B cell (primary cell): ENCODE measurements around the gene DOK7.

Experiments
- EZH2 ChIP-seq: IDR thresholded peaks from 2 replicates; pipeline ENCODE4 v1.6.1; 2012; ENCODE audit warnings: borderline replicate concordance, low read depth, mild to moderate bottlenecking, moderate library complexity, low read length; ENCODE audit not compliant: insufficient read depth, poor library complexity, severe bottlenecking
- TF ChIP-seq, protein P1 (sequence below): fragments of 200-600 bp; IDR thresholded peaks from one replicate; pipeline ENCODE4 v1.8.0; 2022; ENCODE audit warnings: antibody characterized with exemption, mild to moderate bottlenecking

DNA sequence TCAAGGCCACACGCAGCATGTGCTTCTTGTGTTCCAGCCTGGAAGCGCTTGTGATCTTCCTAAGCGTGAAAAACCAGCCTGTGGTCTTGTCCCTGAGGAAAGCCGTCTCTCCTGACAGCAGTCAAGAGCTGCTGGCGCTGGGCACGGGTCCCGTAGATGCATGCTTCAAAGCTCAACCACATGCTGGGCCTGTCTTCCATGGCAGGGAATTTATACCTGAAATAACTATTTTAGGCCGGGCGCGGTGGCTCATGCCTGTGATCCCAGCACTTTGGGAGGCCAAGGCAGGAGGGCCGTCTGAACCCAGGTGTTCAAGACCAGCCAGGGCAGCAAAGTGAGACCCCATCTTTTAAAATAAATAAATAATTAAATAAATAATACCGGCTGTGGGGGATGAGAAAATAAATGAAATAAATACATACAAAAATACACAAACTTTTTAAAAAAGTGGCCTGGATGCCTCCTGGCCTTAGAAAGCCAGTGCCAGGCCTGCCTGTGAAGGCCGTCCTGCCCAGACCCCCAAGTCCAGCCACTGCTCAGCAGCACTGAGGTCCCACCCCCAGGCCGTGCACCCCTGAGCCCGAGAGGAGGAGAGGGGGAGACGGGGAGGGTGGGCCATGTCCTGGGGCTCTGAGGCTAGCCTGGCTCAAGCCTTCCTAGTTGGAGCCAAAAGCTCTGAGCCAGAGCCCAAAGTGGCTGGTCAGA is 58.7 kb downstream of the DOK7 start:
- TF ChIP-seq, protein P1, sequence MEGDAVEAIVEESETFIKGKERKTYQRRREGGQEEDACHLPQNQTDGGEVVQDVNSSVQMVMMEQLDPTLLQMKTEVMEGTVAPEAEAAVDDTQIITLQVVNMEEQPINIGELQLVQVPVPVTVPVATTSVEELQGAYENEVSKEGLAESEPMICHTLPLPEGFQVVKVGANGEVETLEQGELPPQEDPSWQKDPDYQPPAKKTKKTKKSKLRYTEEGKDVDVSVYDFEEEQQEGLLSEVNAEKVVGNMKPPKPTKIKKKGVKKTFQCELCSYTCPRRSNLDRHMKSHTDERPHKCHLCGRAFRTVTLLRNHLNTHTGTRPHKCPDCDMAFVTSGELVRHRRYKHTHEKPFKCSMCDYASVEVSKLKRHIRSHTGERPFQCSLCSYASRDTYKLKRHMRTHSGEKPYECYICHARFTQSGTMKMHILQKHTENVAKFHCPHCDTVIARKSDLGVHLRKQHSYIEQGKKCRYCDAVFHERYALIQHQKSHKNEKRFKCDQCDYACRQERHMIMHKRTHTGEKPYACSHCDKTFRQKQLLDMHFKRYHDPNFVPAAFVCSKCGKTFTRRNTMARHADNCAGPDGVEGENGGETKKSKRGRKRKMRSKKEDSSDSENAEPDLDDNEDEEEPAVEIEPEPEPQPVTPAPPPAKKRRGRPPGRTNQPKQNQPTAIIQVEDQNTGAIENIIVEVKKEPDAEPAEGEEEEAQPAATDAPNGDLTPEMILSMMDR = no peak
- no peak for TF ChIP-seq EZH2
